ENCODE data around the gene INPP4B. TPM values are rescaled to one million over a fixed set of nuclear protein-coding genes. Genes with fewer than 3 reads are reported as not detected.

The INPP4B gene
- total and polyA plus RNA-seq, 3 donors from 2014 or later, result 23.2 to 64.5 (median 55.2) TPM

DNA sequence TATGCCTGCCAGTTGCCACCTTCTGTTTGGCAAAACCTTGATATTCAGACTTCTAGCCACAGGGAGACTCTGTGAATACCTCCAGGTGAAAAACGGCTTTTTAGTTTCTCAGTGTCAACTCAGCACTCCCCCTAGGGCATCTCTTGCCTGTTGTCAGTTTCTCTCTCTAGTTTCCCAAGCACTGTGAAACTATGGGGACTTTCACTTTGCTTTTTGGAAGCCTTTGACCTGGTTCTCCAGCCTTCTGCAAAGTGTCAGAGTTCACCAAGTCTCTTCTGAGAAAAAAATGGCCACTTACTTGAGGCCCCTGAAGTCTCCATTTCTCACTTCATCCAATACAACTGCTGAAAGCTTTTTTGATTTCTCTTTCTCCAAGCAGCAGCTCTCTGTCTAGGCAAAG lies 521.5 kb downstream of the INPP4B start:
- 73 to 88% methylated on average over 1 of the region's 1 CpG for WGBS, 2 donors
- H3K27ac ChIP-seq, result no peak overlapping the region
- intact Hi-C loops (cut with DNase I; ENCODE audit: low total_unique reads), result no loop called here
- no peak for TF ChIP-seq POLR2A (IDR thresholded peaks at IDR 0.05)
- TF ChIP-seq, protein P1, sequence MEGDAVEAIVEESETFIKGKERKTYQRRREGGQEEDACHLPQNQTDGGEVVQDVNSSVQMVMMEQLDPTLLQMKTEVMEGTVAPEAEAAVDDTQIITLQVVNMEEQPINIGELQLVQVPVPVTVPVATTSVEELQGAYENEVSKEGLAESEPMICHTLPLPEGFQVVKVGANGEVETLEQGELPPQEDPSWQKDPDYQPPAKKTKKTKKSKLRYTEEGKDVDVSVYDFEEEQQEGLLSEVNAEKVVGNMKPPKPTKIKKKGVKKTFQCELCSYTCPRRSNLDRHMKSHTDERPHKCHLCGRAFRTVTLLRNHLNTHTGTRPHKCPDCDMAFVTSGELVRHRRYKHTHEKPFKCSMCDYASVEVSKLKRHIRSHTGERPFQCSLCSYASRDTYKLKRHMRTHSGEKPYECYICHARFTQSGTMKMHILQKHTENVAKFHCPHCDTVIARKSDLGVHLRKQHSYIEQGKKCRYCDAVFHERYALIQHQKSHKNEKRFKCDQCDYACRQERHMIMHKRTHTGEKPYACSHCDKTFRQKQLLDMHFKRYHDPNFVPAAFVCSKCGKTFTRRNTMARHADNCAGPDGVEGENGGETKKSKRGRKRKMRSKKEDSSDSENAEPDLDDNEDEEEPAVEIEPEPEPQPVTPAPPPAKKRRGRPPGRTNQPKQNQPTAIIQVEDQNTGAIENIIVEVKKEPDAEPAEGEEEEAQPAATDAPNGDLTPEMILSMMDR (IDR thresholded peaks at IDR 0.05), result no peak
- H3K27me3 ChIP-seq, result no peaks in the 10 kb centered on the region
- no peaks in the 10 kb centered on the region for H3K4me1 ChIP-seq
- no peak for DNase-seq
- H3K9me3 ChIP-seq, result no peaks in the 10 kb centered on the region
- H3K36me3 ChIP-seq (ENCODE audit: low read depth, missing control alignments), result no peaks in the 10 kb centered on the region
- H3K4me3 ChIP-seq, result no peak overlapping the region

DNA sequence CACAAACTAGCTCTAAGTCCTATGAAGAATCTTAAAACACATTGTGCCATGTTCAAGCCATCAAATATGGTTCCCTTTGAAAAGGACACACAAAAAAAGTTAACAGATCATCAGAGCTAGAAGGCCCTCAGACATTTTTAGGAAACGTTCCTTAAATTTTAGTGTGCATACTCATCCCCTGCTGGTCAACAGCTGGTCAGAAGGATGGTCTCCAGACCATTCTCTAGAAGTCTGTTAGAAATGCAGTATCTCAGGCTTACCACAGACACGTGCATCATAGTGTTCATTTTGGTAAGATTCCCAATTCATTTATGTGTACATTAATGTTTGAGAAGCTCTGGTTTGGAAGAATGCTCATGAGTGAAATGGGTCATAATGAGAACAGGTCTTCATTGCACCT lies 523.1 kb downstream of the INPP4B start:
- no peaks in the 10 kb centered on the region for H3K27me3 ChIP-seq
- WGBS, 2 donors, result 85 to 87% methylated on average over 2 of the region's 2 CpGs
- intact Hi-C loops (cut with DNase I; ENCODE audit: low total_unique reads), result no loop called here
- H3K4me1 ChIP-seq, result no peaks in the 10 kb centered on the region
- no peak for DNase-seq
- no peak overlapping the region for H3K4me3 ChIP-seq
- no peak overlapping the region for H3K27ac ChIP-seq
- H3K9me3 ChIP-seq, result no peaks in the 10 kb centered on the region
- H3K36me3 ChIP-seq (ENCODE audit: low read depth, missing control alignments), result no peaks in the 10 kb centered on the region
- TF ChIP-seq, protein P1 (IDR thresholded peaks at IDR 0.05), result no peak

DNA sequence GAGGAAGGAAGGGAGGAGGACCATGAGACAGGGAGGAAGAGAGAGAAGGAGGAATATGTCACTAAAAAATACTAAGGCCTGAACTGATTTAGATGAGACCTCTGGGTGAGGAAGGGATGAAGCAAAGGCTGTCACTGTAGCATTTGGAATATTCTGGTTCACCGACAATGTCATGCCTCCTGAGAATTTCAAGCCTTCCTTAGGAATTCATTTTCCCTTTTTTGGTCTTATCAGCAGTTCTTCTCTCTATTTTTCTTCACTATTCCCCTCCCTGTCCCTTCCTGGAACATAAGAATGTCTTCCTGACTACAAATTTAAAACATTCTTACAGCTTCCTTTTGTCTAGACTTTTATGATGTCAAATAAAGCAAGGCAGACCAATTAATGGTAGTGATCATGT lies 527.8 kb downstream of the INPP4B start:
- H3K36me3 ChIP-seq (ENCODE audit: low read depth, missing control alignments), result no peaks in the 10 kb centered on the region
- no peaks in the 10 kb centered on the region for H3K4me1 ChIP-seq
- WGBS, 2 donors, result 70 to 80% methylated on average over 1 of the region's 1 CpG
- no peaks in the 10 kb centered on the region for H3K27me3 ChIP-seq
- intact Hi-C loops (cut with DNase I; ENCODE audit: low total_unique reads), result no loop called here
- no peak for DNase-seq
- no peak overlapping the region for H3K27ac ChIP-seq
- H3K4me3 ChIP-seq, result no peak overlapping the region
- TF ChIP-seq POLR2A (IDR thresholded peaks at IDR 0.05), result no peak
- TF ChIP-seq, protein P1 (IDR thresholded peaks at IDR 0.05), result no peak
- no peaks in the 10 kb centered on the region for H3K9me3 ChIP-seq

DNA sequence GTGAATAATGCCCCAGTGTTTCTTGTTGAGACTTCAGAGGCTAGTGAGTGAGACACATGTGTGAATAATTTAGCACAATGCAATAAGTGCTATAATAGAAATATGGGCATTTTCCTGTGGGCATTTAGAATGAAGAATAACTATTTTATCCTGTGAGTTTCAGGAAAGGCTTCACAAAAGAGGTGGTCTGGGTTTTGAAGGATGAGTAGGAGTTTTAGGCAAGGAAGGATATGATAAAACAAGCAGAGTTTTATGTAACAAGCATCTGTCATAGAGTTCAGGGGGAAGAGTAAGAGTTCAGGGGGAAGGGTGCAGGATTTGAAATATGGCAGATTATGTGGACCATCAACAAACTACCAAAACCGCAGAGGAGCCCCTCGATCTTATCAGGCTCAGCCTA lies 529.2 kb downstream of the INPP4B start:
- Histone ChIP-seq H3K4me3 (no peak overlapping the region), H3K36me3 (ENCODE audit: low read depth, missing control alignments) (no peaks in the 10 kb centered on the region), H3K27me3 (no peaks in the 10 kb centered on the region), H3K9me3 (no peaks in the 10 kb centered on the region), H3K27ac (no peak overlapping the region), H3K4me1 (no peaks in the 10 kb centered on the region)
- no peak for DNase-seq
- intact Hi-C loops (cut with DNase I; ENCODE audit: low total_unique reads), result no loop called here
- 95 to 98% methylated on average over 2 of the region's 2 CpGs for WGBS, 2 donors
- no peak for TF ChIP-seq POLR2A (IDR thresholded peaks at IDR 0.05)
- TF ChIP-seq, protein P1 (IDR thresholded peaks at IDR 0.05), result no peak

DNA sequence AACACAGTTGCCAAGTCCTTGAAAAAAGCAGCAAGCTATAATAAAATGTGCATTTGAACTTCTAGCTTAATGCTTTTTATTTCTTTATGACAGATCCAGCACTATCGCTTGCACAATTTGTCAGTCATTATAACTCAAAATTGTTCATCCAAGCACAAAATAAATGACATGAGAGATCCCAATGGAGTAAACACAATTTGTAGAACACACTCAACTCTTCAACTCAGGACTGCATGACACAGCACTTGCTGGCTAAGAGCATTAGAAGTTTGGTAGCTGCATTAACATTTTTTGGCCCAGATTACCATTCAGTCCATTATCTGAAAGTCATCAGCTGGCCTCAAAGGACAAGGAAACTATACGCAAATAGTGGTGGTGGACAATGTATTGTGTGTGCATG lies 530.1 kb downstream of the INPP4B start:
- WGBS, 2 donors, result 78 to 84% methylated on average over 2 of the region's 2 CpGs
- Histone ChIP-seq H3K9me3 (no peaks in the 10 kb centered on the region), H3K27me3 (no peaks in the 10 kb centered on the region), H3K4me3 (no peak overlapping the region), H3K27ac (no peak overlapping the region), H3K4me1 (no peaks in the 10 kb centered on the region), H3K36me3 (ENCODE audit: low read depth, missing control alignments) (no peaks in the 10 kb centered on the region)
- DNase-seq, result no peak
- intact Hi-C loops (cut with DNase I; ENCODE audit: low total_unique reads), result no loop called here
- TF ChIP-seq, protein P1 (IDR thresholded peaks at IDR 0.05), result no peak
- TF ChIP-seq POLR2A (IDR thresholded peaks at IDR 0.05), result no peak

Measured in testis (tissue), 3 donors.